Right lobe of liver (tissue), 4 donors: ENCODE data around the gene C20orf204.

Source experiments
- CTCF ChIP-seq, 4 donors: fragments of 200-600 bp in 3 of 4; fragments of 450-650 bp in 1 of 4; IDR thresholded peaks; one replicate each; pipeline versions ENCODE4 v1.5.1 to v1.8.0; 2016 to 2022; ENCODE audit warnings: antibody characterized with exemption in 4 of 4, mild to moderate bottlenecking in 2 of 4
- POLR2A ChIP-seq: fragments of 450-650 bp; IDR thresholded peaks from one replicate; pipeline ENCODE4 v1.6.1; 2017; ENCODE audit warnings: antibody characterized with exemption, mild to moderate bottlenecking
- donor health status: DM: no; HTN: no; CAD: no.
- donor health status: DM: no; HTN: no; CAD: no.
- donor health status: DM: no; HTN: yes; CAD: no.

- TF ChIP-seq POLR2A, result peak; percentile 79
- TF ChIP-seq CTCF (IDR thresholded peaks at IDR 0.05), result no peak
These were observed 26.8 kb downstream of the C20orf204 start, which contains the start of gene TCEA2 for GRCh38 chr20:64062596-64063388.
